Calu3 (cell line): Measurements from ENCODE around the gene EZR. TPM values are rescaled to one million over a fixed set of nuclear protein-coding genes. Genes with fewer than 3 reads are reported as not detected.

Source experiments
- BruUV-seq: library from RNA; stranded (reverse); fragments of 400-500 nt; replicated peaks from 2 replicates; lab custom pipeline; 2021; lab: Mats Ljungman, UMichigan
- CTCF ChIA-PET: fragments of 300-600 bp; sonication (Branson Sonifier 250); formaldehyde crosslinking; loops from one replicate; lab custom pipeline; 2022; ENCODE audit warnings: antibody characterized with exemption; lab: Charles Lee
- DNase-seq: peaks from one replicate; pipeline ENCODE4 v3.0.0; 2022
- H3K27ac Mint-ChIP-seq: one replicate; pipeline ENCODE4 v1.8.0; 2022; ENCODE audit warnings: mixed read lengths; ENCODE audit not compliant: unreplicated experiment
- H3K27me3 Mint-ChIP-seq: one replicate; pipeline ENCODE4 v1.8.0; 2022; ENCODE audit warnings: mixed read lengths; ENCODE audit not compliant: unreplicated experiment
- H3K36me3 Mint-ChIP-seq: one replicate; pipeline ENCODE4 v1.8.0; 2022; ENCODE audit warnings: mild to moderate bottlenecking, moderate library complexity, mixed read lengths; ENCODE audit not compliant: insufficient read depth, unreplicated experiment
- H3K4me1 Mint-ChIP-seq: one replicate; pipeline ENCODE4 v1.8.0; 2022; ENCODE audit warnings: mild to moderate bottlenecking, low read depth, mixed read lengths; ENCODE audit not compliant: unreplicated experiment
- H3K4me3 Mint-ChIP-seq: one replicate; pipeline ENCODE4 v1.8.0; 2022; ENCODE audit warnings: mild to moderate bottlenecking, low read depth, moderate library complexity, mixed read lengths; ENCODE audit not compliant: unreplicated experiment
- H3K9me3 Mint-ChIP-seq: one replicate; pipeline ENCODE4 v1.8.0; 2022; ENCODE audit warnings: low read depth, mixed read lengths; ENCODE audit not compliant: unreplicated experiment
- intact Hi-C: fragments of 100-400 bp; cut with micrococcal nuclease; formaldehyde crosslinking; loops from one replicate; pipeline ENCODE4 v1.10.0; 2022; ENCODE audit not compliant: unreplicated experiment
- total RNA-seq: library from RNA; stranded (reverse); gene quantifications from 2 replicates; pipeline ENCODE4 v1.2.3, GENCODE V29; 2022
- TF ChIP-seq, protein P1 (sequence below): fragments of 200-600 bp; IDR thresholded peaks from one replicate; pipeline ENCODE4 v1.8.0; 2022; ENCODE audit warnings: antibody characterized with exemption; ENCODE audit not compliant: unreplicated experiment

EZR gene
- total RNA-seq, 1 experiment from 2014 or later: 935 TPM

DNA sequence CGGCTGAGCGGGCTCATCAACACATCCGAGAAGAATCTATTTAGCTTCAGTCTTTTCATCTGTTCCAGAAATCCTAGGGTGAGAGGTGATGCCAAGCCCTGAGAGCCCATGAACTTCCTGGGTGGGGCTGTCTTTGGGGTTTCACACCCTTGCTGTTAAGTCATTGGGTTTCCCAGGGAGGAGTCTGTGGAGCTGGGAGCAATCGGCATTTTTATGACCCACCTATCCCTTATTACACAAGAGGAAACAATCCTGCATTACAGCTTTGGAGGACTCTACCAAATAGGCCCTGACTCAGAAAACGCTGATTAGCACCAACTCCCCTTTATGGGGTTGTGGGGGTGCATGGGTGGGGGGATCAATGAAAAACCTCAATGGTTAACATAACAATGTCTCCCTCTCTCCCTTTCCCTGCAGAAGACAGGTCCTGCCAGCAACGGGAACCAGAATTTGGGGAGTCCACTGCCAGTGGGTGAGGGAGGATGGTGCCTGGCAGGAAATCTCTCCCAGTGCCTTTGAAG, 46.3 kb downstream of the EZR start:
- TF ChIP-seq, protein P1, sequence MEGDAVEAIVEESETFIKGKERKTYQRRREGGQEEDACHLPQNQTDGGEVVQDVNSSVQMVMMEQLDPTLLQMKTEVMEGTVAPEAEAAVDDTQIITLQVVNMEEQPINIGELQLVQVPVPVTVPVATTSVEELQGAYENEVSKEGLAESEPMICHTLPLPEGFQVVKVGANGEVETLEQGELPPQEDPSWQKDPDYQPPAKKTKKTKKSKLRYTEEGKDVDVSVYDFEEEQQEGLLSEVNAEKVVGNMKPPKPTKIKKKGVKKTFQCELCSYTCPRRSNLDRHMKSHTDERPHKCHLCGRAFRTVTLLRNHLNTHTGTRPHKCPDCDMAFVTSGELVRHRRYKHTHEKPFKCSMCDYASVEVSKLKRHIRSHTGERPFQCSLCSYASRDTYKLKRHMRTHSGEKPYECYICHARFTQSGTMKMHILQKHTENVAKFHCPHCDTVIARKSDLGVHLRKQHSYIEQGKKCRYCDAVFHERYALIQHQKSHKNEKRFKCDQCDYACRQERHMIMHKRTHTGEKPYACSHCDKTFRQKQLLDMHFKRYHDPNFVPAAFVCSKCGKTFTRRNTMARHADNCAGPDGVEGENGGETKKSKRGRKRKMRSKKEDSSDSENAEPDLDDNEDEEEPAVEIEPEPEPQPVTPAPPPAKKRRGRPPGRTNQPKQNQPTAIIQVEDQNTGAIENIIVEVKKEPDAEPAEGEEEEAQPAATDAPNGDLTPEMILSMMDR: no peak
- peaks cover 88% of the 10 kb centered on the region for H3K4me1 Mint-ChIP-seq
- no peaks in the 10 kb centered on the region for H3K9me3 Mint-ChIP-seq
- peak overlapping the region; percentile 57 for H3K27ac Mint-ChIP-seq
- BruUV-seq: no TSS peak
- intact Hi-C loops: no loop called here
- H3K4me3 Mint-ChIP-seq: peak overlapping the region; percentile 41
- no peak for DNase-seq
- H3K27me3 Mint-ChIP-seq: no peaks in the 10 kb centered on the region
- H3K36me3 Mint-ChIP-seq: peaks cover 100% of the 10 kb centered on the region
- CTCF ChIA-PET: interaction anchor here (1.5 kb wide), 1 partner anchor 8 kb away, joined by 3 read pairs; no protein-coding TSS in a partner anchor

- Mint-ChIP-seq H3K9me3 (no peaks in the 10 kb centered on the region), H3K27me3 (no peaks in the 10 kb centered on the region), H3K27ac (peak overlapping the region; percentile 57), H3K4me1 (peaks cover 88% of the 10 kb centered on the region), H3K36me3 (peaks cover 100% of the 10 kb centered on the region), H3K4me3 (peak overlapping the region; percentile 29)
- intact Hi-C loops: no loop called here
- no peak for DNase-seq
- TF ChIP-seq, protein P1: no peak
- CTCF ChIA-PET: interaction anchor here (1.5 kb wide), 1 partner anchor 9 kb away, joined by 3 read pairs; no protein-coding TSS in a partner anchor
- no TSS peak for BruUV-seq
Observed at GRCh38 chr6:158772172-158772571, 47.0 kb downstream of the EZR start.

DNA sequence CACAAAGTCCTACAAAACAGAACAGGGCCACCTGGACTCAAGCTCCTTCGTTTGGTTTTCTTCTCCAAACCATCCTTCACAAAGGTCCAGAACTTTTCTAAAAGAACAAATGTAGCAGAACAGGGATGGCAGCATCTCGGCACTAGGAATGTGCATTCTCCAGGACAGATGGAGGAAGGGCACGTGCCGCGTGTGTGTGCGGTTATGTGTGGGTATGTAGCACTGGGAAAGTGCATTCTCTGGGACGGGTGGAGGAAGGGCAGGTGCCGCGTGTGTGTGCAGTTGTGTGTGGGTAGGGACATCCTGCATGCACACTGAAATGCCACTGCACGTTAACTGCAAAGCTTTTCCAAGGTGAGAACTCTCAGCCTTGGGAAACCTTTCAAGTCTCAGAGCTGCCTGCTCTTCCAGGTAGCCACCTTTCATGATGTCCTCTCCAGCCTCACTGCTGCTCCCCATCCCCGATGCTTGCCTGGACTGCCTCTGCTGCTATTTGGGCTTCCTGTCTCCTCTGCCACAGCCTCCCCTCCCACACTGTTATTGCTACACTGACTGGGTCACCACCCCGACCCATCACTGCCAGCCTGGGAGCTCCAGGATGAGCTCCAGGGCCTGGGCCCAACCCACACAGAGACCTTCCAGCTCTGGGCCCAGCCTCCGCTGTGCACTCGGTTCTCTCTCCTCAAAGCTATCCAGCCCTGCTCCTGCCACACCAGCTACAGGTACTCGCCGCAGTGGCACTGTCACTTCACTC, 47.6 kb downstream of the EZR start:
- peak overlapping the region; percentile 29 for H3K4me3 Mint-ChIP-seq
- TF ChIP-seq, protein P1: no peak
- intact Hi-C loops: no loop called here
- H3K9me3 Mint-ChIP-seq: no peaks in the 10 kb centered on the region
- H3K36me3 Mint-ChIP-seq: peaks cover 100% of the 10 kb centered on the region
- H3K27me3 Mint-ChIP-seq: no peaks in the 10 kb centered on the region
- CTCF ChIA-PET: interaction anchor here (1.5 kb wide), 1 partner anchor 9 kb away, joined by 3 read pairs; no protein-coding TSS in a partner anchor
- peaks cover 87% of the 10 kb centered on the region for H3K4me1 Mint-ChIP-seq
- DNase-seq: no peak
- no TSS peak for BruUV-seq
- peak overlapping the region; percentile 57 for H3K27ac Mint-ChIP-seq

- CTCF ChIA-PET: no interaction called here
- peaks cover 78% of the 10 kb centered on the region for H3K4me1 Mint-ChIP-seq
- TF ChIP-seq, protein P1: no peak
- H3K4me3 Mint-ChIP-seq: peak overlapping the region; percentile 31
- no peak for DNase-seq
- H3K36me3 Mint-ChIP-seq: peaks cover 100% of the 10 kb centered on the region
- BruUV-seq: no TSS peak
- no peaks in the 10 kb centered on the region for H3K27me3 Mint-ChIP-seq
- H3K9me3 Mint-ChIP-seq: no peaks in the 10 kb centered on the region
- peak overlapping the region; percentile 57 for H3K27ac Mint-ChIP-seq
- intact Hi-C loops: no loop called here
Observed at GRCh38 chr6:158770533-158771330, 48.4 kb downstream of the EZR start.
